ENCODE results near the gene JDP2.

The JDP2 gene

GRCh38 chr14:75445963-75446362 is 18.1 kb downstream of the JDP2 start:
- DNase-seq (ENCODE audit: low read depth) = peak; percentile 61
- no peak for TF ChIP-seq CTCF (conservative IDR thresholded peaks at IDR 0.05; ENCODE audit: control insufficient read depth, insufficient read depth, low read depth, low read length)

GRCh38 chr14:75446447-75446846 is 18.6 kb downstream of the JDP2 start:
- TF ChIP-seq CTCF (conservative IDR thresholded peaks at IDR 0.05; ENCODE audit: control insufficient read depth, insufficient read depth, low read depth, low read length) = no peak
- DNase-seq (ENCODE audit: low read depth) = no peak
- H3K4me3 ChIP-seq (ENCODE audit: control insufficient read depth, low read depth, low read length) = no peak overlapping the region

More at GRCh38 chr14:75445963-75446362, 18.1 kb downstream of the JDP2 start:
- H3K4me3 ChIP-seq (ENCODE audit: control insufficient read depth, low read depth, low read length) = no peak overlapping the region

- TF ChIP-seq CTCF (conservative IDR thresholded peaks at IDR 0.05; ENCODE audit: control insufficient read depth, insufficient read depth, low read depth, low read length) = no peak
- DNase-seq (ENCODE audit: low read depth) = peak; percentile 46
- no peak overlapping the region for H3K4me3 ChIP-seq (ENCODE audit: control insufficient read depth, low read depth, low read length)
Measured at GRCh38 chr14:75448209-75448608, 20.4 kb downstream of the JDP2 start.

- no peak overlapping the region for H3K4me3 ChIP-seq (ENCODE audit: control insufficient read depth, low read depth, low read length)
- no peak for DNase-seq (ENCODE audit: low read depth)
- TF ChIP-seq CTCF (conservative IDR thresholded peaks at IDR 0.05; ENCODE audit: control insufficient read depth, insufficient read depth, low read depth, low read length) = no peak
Measured at GRCh38 chr14:75449036-75449435, 21.2 kb downstream of the JDP2 start.

GRCh38 chr14:75449696-75450095 is 21.9 kb downstream of the JDP2 start:
- H3K4me3 ChIP-seq (ENCODE audit: control insufficient read depth, low read depth, low read length) = no peak overlapping the region
- TF ChIP-seq CTCF (conservative IDR thresholded peaks at IDR 0.05; ENCODE audit: control insufficient read depth, insufficient read depth, low read depth, low read length) = no peak
- DNase-seq (ENCODE audit: low read depth) = no peak

GRCh38 chr14:75450381-75451276 is 22.8 kb downstream of the JDP2 start:
- no peak for TF ChIP-seq CTCF (conservative IDR thresholded peaks at IDR 0.05; ENCODE audit: control insufficient read depth, insufficient read depth, low read depth, low read length)
- peak; percentile 51 for DNase-seq (ENCODE audit: low read depth)
- H3K4me3 ChIP-seq (ENCODE audit: control insufficient read depth, low read depth, low read length) = no peak overlapping the region

Data from fibroblast of mammary gland (primary cell).